ENCODE measurements around the gene MAPK14.
"Not testable (repeated sequence)": the region's sequence is repeated elsewhere in the genome, so short reads cannot be mapped to it uniquely, and the experiment has no call there.

MAPK14 gene

GRCh38 chr6:36124881-36125280, 97.3 kb downstream of the MAPK14 start:
- DNase-seq: no peak

- no peak for DNase-seq
These were observed 98.0 kb downstream of the MAPK14 start for GRCh38 chr6:36125575-36125974.

GRCh38 chr6:36126121-36126520, 98.5 kb downstream of the MAPK14 start:
- no peak for DNase-seq

- DNase-seq: no peak
These were observed 99.2 kb downstream of the MAPK14 start for GRCh38 chr6:36126553-36127458.

- no peak for DNase-seq
These were observed 99.9 kb downstream of the MAPK14 start for GRCh38 chr6:36127462-36128016.

GRCh38 chr6:36128073-36128472, 100.5 kb downstream of the MAPK14 start:
- DNase-seq: no peak

- DNase-seq: no peak
These were observed 101.2 kb downstream of the MAPK14 start for GRCh38 chr6:36128793-36129192.

- DNase-seq: not testable (repeated sequence)
These were observed 101.7 kb downstream of the MAPK14 start for GRCh38 chr6:36129334-36129733.

- no peak for DNase-seq
These were observed 102.5 kb downstream of the MAPK14 start, which contains the start of gene MAPK13 for GRCh38 chr6:36129941-36130666. TSS of gene MAPK13 (plus strand) at chr6:36130513. CDS start at chr6:36130583, 70 bp downstream.

- DNase-seq: peak; percentile 58
These were observed 103.3 kb downstream of the MAPK14 start for GRCh38 chr6:36130667-36131510.

GRCh38 chr6:36131511-36132245, 104.1 kb downstream of the MAPK14 start:
- DNase-seq: peak; percentile 50

- no peak for DNase-seq
These were observed 104.8 kb downstream of the MAPK14 start for GRCh38 chr6:36132246-36132895.

GRCh38 chr6:36133148-36133547, 105.5 kb downstream of the MAPK14 start:
- DNase-seq: no peak

GRCh38 chr6:36133912-36134311, 106.3 kb downstream of the MAPK14 start:
- no peak for DNase-seq

GRCh38 chr6:36135053-36135731, 107.6 kb downstream of the MAPK14 start:
- no peak for DNase-seq

GRCh38 chr6:36136034-36136433, 108.4 kb downstream of the MAPK14 start:
- DNase-seq: no peak

- no peak for DNase-seq
These were observed 108.9 kb downstream of the MAPK14 start for GRCh38 chr6:36136551-36136950.

- DNase-seq: no peak
These were observed 111.1 kb downstream of the MAPK14 start for GRCh38 chr6:36138667-36139066.

GRCh38 chr6:36139431-36139830, 111.8 kb downstream of the MAPK14 start:
- no peak for DNase-seq

- DNase-seq: no peak
These were observed 112.5 kb downstream of the MAPK14 start for GRCh38 chr6:36139991-36140710.
